NCI-H1930 (cell line): Measurements from ENCODE around the gene ARAP1.

Experiments
- DNase-seq, 2 experiments: peaks; one replicate each; lab custom pipeline; 2025; lab: John Stamatoyannopoulos, UW

The ARAP1 gene

DNA sequence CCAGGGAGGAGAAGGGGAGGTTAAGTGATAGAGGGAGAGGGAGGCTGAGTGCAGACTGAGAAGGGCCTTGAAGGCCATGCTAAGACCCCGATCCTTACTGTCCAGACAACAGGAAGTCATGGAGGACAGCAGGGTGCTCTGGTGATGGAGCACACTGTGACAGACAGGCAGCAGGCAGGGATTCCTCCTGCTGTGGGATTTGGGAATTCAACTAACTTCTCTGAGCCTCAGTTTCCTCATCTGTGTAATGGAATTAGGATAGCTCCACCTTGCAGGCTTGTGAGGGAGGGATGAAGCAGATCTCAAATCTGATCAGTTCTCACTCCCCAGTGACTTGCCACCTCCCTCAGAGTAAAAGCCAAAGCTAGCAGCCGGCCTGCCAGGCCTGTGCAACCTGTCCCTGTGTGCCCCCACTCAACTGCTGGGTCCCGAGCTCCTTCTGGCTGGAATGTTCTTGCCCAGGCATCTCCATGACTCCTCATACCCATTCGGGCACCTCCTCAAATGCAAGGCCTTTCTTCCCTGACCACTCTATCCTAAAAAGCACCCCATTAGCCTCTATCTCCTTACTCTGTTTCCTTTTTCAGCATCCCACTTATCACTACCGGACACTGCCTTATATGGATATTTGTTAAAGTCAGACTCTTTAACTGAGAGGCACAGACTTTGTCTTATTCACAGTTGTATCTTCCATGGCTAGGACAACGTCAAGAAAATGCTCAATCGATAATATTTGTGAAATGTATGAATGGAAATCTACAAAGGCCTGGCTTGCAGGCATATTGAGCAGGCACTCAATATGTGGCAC, 9.5 kb downstream of the ARAP1 start:
- no peak for DNase-seq

GRCh38 chr11:72741849-72742512, 10.2 kb downstream of the ARAP1 start:
- no peak for DNase-seq

DNA sequence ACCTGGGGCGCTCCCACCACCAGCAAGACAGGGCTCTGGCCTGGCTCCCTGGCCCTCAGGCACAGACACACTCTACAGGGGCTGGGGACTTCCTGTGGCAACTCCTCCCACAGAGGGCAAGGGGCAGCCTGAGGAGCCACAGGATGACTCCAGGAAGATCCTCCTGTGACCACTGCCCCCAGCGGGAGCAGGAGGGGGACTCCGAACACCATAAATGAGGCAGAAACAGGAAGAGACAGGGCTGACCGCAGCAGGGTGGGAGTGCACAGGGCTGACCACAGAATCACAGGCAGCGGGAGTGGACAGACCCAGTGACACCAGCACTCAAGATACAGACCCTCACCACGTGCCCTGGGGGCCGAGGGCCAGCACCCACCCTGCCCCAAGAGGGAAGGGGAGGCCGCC, 10.8 kb downstream of the ARAP1 start:
- DNase-seq = no peak

GRCh38 chr11:72740562-72741428, 11.4 kb downstream of the ARAP1 start:
- no peak for DNase-seq

DNA sequence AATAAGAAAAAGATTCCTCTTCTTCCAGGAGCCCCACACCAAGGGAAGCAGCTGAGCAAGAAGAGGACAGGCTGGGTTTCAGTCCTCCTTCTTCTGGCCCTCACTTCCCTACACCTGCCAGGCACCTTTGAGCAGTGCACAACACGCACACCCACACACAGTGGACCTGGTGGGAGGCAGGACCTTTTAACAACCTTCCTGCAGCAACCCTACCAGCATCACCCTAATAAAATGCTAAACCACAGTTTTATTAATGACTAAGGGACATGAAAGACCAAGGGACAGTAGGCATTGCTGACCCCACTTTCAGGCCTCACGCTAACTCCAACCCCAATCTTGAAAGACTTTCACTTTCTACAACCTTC, 12.2 kb downstream of the ARAP1 start:
- no peak for DNase-seq

DNA sequence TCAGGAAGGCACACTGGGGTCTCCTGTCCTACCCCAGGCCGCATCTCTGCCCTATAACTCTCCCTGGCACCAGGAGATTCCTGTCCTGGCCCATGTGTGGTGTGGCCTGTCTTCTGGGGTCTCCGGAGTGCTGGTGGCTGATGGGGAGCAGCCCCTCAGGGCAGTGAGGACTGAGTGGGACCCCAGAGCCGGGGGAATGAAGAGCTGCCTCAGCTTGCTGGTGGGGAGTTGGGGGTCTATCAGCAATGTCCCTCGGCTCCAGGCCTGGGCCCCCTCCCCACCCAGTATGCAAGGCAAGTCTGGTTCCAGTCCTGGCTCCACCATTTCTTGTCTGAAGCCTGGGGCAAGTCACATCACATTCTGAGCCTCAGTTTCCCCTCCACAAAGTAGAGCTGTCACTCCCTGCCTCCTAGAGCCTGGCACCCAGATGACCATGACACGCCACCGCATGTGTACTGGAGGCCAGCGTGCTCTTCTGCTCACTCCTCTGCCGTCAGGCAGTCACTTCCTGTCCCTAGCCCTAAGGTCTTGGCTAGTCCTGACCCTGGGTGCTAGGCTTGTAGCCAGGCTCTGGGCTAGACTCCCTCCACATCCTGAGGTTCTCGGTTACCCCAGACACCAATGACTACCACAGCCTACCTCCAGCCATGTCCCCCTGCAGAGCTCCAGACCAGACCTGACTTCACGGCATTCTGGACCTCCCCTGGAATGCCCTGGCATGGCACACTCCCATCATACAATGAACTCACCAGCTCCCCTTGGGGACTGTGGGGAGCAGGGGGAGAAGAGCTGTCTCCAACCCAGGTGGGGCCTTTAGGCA, 12.8 kb downstream of the ARAP1 start:
- DNase-seq = no peak

- no peak for DNase-seq
These were observed 13.7 kb downstream of the ARAP1 start for GRCh38 chr11:72738199-72739141.

DNA sequence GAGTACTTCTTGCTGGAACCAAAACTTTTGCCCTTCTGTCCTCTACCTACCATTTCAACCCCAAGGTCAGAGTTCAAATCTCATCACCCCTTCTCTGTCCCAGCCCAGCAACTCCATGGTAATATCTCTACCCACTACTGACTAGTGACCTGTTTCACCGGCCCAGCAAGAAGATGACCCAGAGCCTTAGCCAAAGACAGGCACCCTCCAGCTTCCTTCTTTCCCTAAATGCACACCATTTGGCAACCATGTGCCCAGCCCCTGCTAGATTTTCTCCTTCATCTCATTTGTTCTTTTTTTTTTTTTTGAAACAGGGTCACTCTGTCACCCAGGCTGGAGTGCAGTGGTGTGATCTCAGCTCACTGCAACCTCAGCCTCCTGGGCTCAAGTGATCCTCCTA, 14.9 kb downstream of the ARAP1 start:
- no peak for DNase-seq

DNA sequence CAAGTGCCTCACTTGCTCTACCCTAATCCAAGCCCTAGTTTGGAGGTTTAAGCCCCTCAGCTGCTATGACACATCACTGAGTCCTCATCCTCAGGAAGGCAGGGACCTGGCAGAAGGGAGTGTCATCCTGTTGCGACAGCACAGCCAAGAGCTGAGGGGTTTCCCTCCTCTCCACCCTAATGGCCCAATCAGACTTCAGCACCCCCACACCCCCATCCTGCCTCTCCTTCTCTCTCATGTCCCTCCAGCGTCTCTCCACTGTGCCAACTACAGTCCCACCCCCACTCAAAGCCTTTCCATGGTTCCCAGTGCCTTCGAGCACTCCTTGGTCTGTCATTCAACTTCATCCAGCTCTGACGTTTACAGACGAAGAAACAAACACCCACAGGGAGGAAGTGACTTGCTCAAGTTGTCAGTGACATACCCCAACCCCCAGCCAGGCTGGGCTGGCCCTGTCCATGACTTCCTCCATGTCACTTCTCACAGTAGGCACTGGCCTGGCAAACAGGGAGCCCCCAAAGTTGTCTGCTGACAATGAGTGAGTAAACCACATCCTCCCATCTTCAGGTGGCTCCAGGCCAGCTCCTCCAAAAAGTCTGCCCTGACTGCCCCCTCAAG, 15.6 kb downstream of the ARAP1 start:
- no peak for DNase-seq

DNA sequence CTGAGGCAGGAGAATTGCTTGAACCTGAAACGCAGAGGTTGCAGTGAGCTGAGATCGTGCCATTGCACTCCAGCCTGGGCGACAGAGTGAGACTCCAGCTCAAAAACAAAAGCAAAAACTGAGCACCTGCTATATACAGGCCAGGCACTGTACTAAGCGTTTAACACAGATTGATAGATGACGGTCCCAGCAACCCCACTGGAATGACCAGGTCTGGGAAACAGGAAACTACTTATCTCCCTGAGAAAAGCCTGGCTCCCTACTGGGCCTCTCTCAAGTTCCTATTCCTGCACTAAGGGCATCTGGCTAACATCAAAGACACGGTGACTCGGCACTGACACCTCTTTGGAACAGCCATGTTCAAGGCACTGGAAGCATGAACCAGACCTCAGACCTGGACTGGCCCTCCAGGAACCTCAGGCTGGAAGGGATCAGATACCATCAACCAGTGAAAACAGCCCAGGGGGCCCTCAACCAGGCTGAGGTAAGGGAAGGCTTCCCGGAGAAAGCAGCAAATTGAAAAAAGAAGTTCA, 16.6 kb downstream of the ARAP1 start:
- DNase-seq = no peak

GRCh38 chr11:72732329-72732728, 19.9 kb downstream of the ARAP1 start:
- DNase-seq = no peak

DNA sequence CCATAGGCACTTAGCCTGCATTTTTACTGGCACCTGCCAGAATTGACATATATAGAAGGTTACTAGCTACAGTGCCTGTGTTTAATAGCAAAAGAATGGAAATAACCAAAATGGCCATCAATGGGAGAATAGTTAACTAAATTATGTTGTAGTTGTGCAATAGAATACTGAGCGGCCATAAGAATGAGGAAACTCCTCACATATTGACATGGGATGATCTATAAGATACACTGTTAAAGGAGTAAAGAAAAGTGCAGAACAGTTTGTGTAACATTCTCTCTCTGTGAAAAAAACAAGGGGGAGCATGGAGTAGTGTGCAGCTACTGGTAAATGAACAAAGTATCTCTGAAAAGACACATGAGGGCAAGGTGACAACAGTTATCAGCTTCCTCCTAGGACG, 21.5 kb downstream of the ARAP1 start:
- DNase-seq = no peak

DNA sequence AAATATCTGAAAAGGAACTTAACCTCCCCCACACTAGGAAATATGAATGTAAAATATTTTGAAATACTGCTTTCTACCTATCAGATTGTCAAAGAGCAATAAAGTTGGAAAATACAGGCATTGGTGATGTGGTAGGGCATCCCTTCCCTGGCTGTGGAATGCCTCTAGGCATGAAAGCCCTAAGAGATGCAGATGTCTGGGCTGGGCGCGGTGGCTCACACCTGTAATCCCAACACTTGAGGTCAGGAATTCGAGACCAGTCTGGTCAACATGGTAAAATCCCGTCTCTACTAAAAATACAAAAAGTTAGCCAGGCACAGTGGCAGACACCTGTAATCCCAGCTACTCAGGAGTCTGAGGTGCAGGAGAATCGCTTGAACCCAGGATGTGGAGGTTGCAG, 22.0 kb downstream of the ARAP1 start:
- DNase-seq = no peak

DNA sequence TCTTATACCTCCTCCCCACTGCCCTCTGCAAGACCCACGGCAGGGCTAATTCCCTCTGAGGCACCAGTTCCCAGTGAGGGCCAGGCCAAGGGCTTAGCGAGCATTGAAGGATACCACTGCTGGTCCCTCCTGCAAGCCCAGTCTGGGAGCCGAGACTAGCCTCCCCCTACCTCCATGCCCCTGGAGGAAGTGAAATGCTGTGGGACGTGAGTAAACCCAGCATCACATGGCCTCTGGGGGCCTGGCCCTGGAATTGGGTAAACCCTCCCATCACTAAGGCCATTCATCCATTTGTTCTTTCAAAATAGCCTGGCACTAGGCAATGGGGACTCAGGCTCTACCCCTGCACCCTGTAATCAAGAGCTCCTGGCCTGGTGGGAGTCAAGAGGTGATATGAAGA, 24.7 kb downstream of the ARAP1 start:
- no peak for DNase-seq

DNA sequence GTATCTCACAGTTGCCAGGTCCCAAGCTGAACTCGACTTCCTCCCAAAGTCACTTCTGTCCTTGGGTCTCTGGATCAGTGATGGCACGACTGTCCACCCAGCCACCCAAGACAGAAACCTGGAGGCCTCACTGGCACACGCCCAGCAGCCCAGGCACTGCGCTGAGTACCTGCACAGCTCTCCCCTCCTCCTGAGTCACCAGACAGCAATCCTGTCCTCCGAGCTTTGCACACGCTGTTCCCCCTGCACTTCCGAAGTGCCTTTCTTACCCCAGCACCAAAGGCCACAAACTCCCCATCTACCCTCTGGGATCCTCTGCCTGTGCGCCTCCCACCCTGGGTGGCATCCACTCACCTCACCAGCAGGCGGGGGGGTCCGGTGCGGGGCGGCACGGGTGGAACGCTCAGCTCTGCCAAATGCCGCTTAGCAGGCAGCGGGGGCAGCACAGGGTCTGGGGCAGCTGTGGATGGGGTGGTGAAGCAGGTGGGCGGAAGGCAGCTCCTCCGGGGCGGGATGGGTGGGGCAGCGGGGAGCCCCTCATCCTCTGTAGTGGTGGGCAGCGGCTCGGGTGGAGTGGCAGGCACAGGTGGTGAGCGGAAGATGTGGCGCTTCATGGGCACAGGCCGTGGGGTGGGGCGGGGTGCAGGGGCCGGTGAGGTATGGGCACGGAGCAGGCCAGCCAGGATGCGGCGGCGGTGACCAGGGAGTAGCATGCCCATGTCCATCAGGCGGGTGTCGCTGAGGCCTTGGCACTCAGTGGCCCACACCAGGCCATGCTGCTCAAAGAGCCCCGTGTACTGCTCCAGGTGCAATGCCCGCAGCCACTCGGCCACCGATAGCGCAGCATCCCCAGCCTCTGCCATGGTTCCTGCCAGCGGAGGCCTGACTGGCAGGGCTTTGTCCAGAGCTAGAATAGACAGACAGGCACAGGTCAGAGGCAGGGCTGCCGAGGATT, 25.7 kb downstream of the ARAP1 start:
- no peak for DNase-seq

GRCh38 chr11:72725724-72726028, 26.5 kb downstream of the ARAP1 start:
- DNase-seq = no peak

DNA sequence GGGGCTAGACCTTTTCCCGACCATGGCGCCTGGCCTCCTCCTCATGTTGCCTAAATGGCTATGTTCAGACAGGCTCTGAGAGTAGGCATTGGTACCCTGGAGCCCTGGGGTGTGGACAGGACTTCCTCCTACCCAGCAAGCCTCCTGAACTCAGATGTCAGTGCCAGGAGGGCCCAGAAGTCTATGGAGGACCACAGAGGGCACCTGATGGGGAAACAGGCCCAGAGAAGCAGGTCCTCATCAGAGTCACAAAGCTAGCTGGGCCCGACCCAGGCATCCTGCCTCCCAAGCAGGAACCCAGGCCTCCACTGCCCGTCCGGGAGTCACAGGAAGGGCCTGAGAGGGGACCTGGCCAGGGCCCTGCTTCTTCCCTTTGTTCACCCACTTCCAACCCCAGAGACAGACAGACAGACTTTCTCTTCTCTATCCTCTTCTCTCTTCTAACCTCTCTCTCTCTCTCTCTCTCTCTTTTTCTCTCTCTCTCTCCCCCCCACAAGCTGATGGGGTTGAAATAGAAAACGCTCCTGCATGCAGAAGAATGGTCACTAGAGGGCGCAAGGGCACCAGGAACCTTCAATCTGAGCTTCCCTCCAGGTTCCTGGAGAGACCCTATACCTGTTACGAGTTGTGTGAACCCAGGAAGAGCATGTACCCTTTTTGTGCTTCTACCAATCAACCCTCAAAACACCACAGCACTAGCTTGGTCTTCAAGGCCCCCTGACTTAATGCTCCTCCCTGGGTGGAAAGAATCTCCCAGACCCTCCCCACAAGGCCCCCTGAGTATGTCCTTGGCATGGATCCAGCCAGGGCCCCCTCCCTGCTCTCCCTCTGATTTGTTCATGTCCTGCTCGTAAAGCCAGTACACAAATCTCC, 27.1 kb downstream of the ARAP1 start:
- DNase-seq = peak; percentile 32 to 66

DNA sequence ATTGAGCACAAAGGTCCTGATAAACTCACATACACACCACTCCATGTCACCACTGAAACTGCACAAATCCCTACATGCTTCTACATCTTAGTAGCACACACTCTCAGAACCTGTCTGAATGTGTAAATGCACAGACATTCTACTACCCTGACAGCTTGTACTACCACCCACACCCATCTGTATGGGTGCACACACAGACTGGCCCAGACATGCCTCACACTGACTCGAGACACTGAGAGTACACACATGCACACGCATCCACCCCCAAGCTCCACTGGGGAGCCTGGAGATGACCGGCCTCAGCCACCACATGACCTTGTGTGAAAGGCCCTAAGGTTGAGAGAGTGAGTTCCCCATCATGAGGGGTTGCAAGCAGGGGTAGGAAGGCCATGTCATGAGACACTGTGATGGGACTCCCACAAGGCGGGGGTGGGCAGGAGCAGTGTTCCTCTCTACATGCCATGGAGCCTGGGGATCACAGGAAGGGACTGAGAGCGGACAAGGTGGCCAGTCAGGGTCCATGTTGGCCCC, 28.1 kb downstream of the ARAP1 start:
- no peak for DNase-seq
